HG03280 (cell line): Measurements from ENCODE around the gene CNTROB.
"Not testable (repeated sequence)": the region's sequence is repeated elsewhere in the genome, so short reads cannot be mapped to it uniquely, and the experiment has no call there.

ENCODE experiments used
- ATAC-seq: cut with Tn5 transposase; IDR thresholded peaks from one replicate; pipeline ENCODE4 v1.9.1; 2021; ENCODE audit warnings: mild to moderate bottlenecking, moderate library complexity; ENCODE audit not compliant: unreplicated experiment

Gene CNTROB

GRCh38 chr17:7940743-7941142 lies 8.7 kb downstream of the CNTROB start:
- no peak for ATAC-seq

GRCh38 chr17:7943291-7943690 lies 11.3 kb downstream of the CNTROB start:
- no peak for ATAC-seq

- no peak for ATAC-seq
These were observed 12.3 kb downstream of the CNTROB start for GRCh38 chr17:7944326-7944725.

- ATAC-seq = no peak
These were observed 13.6 kb downstream of the CNTROB start for GRCh38 chr17:7945651-7946050.

GRCh38 chr17:7946441-7946840 lies 14.4 kb downstream of the CNTROB start:
- ATAC-seq = no peak

GRCh38 chr17:7947651-7948050 lies 15.6 kb downstream of the CNTROB start:
- no peak for ATAC-seq

- no peak for ATAC-seq
These were observed 18.6 kb downstream of the CNTROB start for GRCh38 chr17:7950578-7950977.

GRCh38 chr17:7951143-7951792 lies 19.3 kb downstream of the CNTROB start:
- ATAC-seq = peak; percentile 59

- ATAC-seq = not testable (repeated sequence)
These were observed 21.3 kb downstream of the CNTROB start for GRCh38 chr17:7953266-7953665.

- ATAC-seq = no peak
These were observed 23.6 kb downstream of the CNTROB start for GRCh38 chr17:7955414-7956227.

GRCh38 chr17:7956228-7956965 lies 24.4 kb downstream of the CNTROB start:
- no peak for ATAC-seq

GRCh38 chr17:7959503-7960253 lies 27.7 kb downstream of the CNTROB start:
- ATAC-seq = no peak

GRCh38 chr17:7961421-7961820 lies 29.4 kb downstream of the CNTROB start:
- ATAC-seq = no peak

- ATAC-seq = no peak
These were observed 35.7 kb downstream of the CNTROB start for GRCh38 chr17:7967751-7968150.

GRCh38 chr17:7969433-7969832 lies 37.4 kb downstream of the CNTROB start:
- no peak for ATAC-seq

- no peak for ATAC-seq
These were observed 39.6 kb downstream of the CNTROB start for GRCh38 chr17:7971651-7972050.

- ATAC-seq = no peak
These were observed 40.3 kb downstream of the CNTROB start for GRCh38 chr17:7972131-7972785.

- no peak for ATAC-seq
These were observed 42.7 kb downstream of the CNTROB start for GRCh38 chr17:7974638-7975131.

- no peak for ATAC-seq
These were observed 45.0 kb downstream of the CNTROB start for GRCh38 chr17:7977039-7977438.

GRCh38 chr17:7977805-7978204 lies 45.8 kb downstream of the CNTROB start:
- ATAC-seq = no peak
